Astrocyte of the cerebellum (primary cell): ENCODE results near the gene SNRPD2.

Source experiments
- DNase-seq: peaks from one replicate; pipeline ENCODE4 v3.0.0-alpha.2; 2011; ENCODE audit warnings: low read depth
- H3K4me3 ChIP-seq: 2 replicates; pipeline ENCODE4 v1.5.1; 2011; ENCODE audit warnings: mild to moderate bottlenecking, low read depth, low read length, moderate library complexity
- CTCF ChIP-seq: IDR thresholded peaks from 2 replicates; pipeline ENCODE4 v1.5.1; 2012; ENCODE audit warnings: low read length, low read depth, moderate library complexity, mild to moderate bottlenecking; ENCODE audit errors: missing control alignments
- in situ Hi-C: cut with HindIII; loops from 2 replicates; pipeline ENCODE4 v1.10.0; 2017; ENCODE audit warnings: low sequenced_read_pairs

Gene SNRPD2

GRCh38 chr19:45664575-45664974 is 27.2 kb downstream of the SNRPD2 start:
- TF ChIP-seq CTCF, result no peak
- in situ Hi-C loops, result no loop called here
- no peak overlapping the region for H3K4me3 ChIP-seq
- DNase-seq, result no peak

GRCh38 chr19:45663800-45664199 is 28.0 kb downstream of the SNRPD2 start:
- TF ChIP-seq CTCF, result no peak
- in situ Hi-C loops, result no loop called here
- no peak overlapping the region for H3K4me3 ChIP-seq
- no peak for DNase-seq

GRCh38 chr19:45660636-45661035 is 31.1 kb downstream of the SNRPD2 start:
- no peak overlapping the region for H3K4me3 ChIP-seq
- TF ChIP-seq CTCF, result no peak
- in situ Hi-C loops, result no loop called here
- DNase-seq, result no peak

GRCh38 chr19:45659096-45659729 is 32.5 kb downstream of the SNRPD2 start:
- no peak for TF ChIP-seq CTCF
- no peak overlapping the region for H3K4me3 ChIP-seq

GRCh38 chr19:45657520-45658167 is 34.1 kb downstream of the SNRPD2 start:
- DNase-seq, result no peak
- no peak for TF ChIP-seq CTCF
- in situ Hi-C loops, result no loop called here
- no peak overlapping the region for H3K4me3 ChIP-seq

More at GRCh38 chr19:45659096-45659729, 32.5 kb downstream of the SNRPD2 start:
- no peak for DNase-seq
- in situ Hi-C loops, result no loop called here

- no peak overlapping the region for H3K4me3 ChIP-seq
- in situ Hi-C loops, result no loop called here
- no peak for DNase-seq
Measured at GRCh38 chr19:45655073-45655472, 36.7 kb downstream of the SNRPD2 start.

More at GRCh38 chr19:45655073-45655472, 36.7 kb downstream of the SNRPD2 start:
- TF ChIP-seq CTCF, result no peak
